HepG2 (cell line): ENCODE measurements around the gene ACBD6. TPM values are rescaled to one million over a fixed set of nuclear protein-coding genes. Genes with fewer than 3 reads are reported as not detected.
A peak's percentile ranks its signal among the peaks of the same experiment; 100 is the strongest.

Source experiments
- ATAC-seq: fragments of 200-7000 bp; cut with Tn5 transposase; 3 replicates; pipeline ENCODE4 v1.9.1; 2020; ENCODE audit warnings: mild to moderate bottlenecking, moderate library complexity
- BruUV-seq: library from RNA; stranded (reverse); fragments of 400-500 nt; replicated peaks from 2 replicates; lab custom pipeline; 2021; lab: Mats Ljungman, UMichigan
- CTCF ChIA-PET: fragments of 300-600 bp; formaldehyde crosslinking; extraction: SDS; loops from one replicate; lab custom pipeline; 2021; ENCODE audit warnings: low total read pairs, inconsistent platforms, low intra/inter-chr PET ratio; lab: Yijun Ruan, JAX
- POLR2A ChIA-PET: fragments of 350-600 bp; sonication (Branson Sonifier 250); formaldehyde crosslinking; loops from one replicate; lab custom pipeline; 2020; ENCODE audit warnings: antibody characterized with exemption, inconsistent platforms; lab: Yijun Ruan, JAX
- DNase-seq: peaks from one replicate; pipeline ENCODE4 v3.0.0-alpha.2; 2015; ENCODE audit warnings: low spot score
- FAIRE-seq: peaks from 3 replicates; lab custom pipeline; 2011; peaks lifted over from hg19 to GRCh38; lab: Jason Lieb, UNC
- H2AFZ ChIP-seq: one replicate; pipeline ENCODE4 v1.6.1; 2011; ENCODE audit warnings: low read length, inconsistent platforms
- H3K27ac ChIP-seq: fragments of 300-600 bp; 3 replicates; pipeline ENCODE4 v1.8.0; 2011; ENCODE audit warnings: mixed run types, mild to moderate bottlenecking, mixed read lengths, low read length, inconsistent platforms; ENCODE audit not compliant: insufficient read depth; ENCODE audit errors: extremely low read length
- H3K27me3 ChIP-seq, 2 experiments: fragments of 200-600 bp in 1 of 2; 2 replicates in 1 of 2; 3 replicates in 1 of 2; pipeline versions ENCODE4 v1.6.0 to v1.8.0; 2011; ENCODE audit warnings: low read length in 2 of 2, mild to moderate bottlenecking in 2 of 2, moderate library complexity in 2 of 2, inconsistent platforms in 1 of 2; ENCODE audit not compliant: insufficient read depth in 2 of 2, control insufficient read depth in 1 of 2
- H3K36me3 ChIP-seq, 2 experiments: fragments of 200-600 bp in 1 of 2; replicated peaks in 1 of 2; 2 replicates in 1 of 2; 3 replicates in 1 of 2; pipeline versions ENCODE4 v1.5.1 to v1.8.0; 2011; ENCODE audit warnings: low read length in 2 of 2, inconsistent platforms in 1 of 2; ENCODE audit not compliant: insufficient read depth in 2 of 2, control insufficient read depth in 1 of 2
- H3K4me1 ChIP-seq: 2 replicates; pipeline ENCODE4 v1.5.1; 2012; ENCODE audit warnings: low read length, inconsistent platforms; ENCODE audit not compliant: insufficient read depth
- H3K4me2 ChIP-seq: 2 replicates; pipeline ENCODE4 v1.6.0; 2011; ENCODE audit warnings: low read depth, low read length, inconsistent platforms
- H3K4me3 ChIP-seq, 3 experiments: fragments of 200-600 bp in 1 of 3; sonication (generic), shearing (Covaris generic) in 1 of 3; replicated peaks in 1 of 3; 2 replicates each; pipeline ENCODE4 v1.5.1; 2011 to 2016; ENCODE audit warnings: low read length in 3 of 3, inconsistent platforms in 2 of 3, low read depth in 2 of 3, mild to moderate bottlenecking in 2 of 3, control low read depth in 1 of 3, mixed read lengths in 1 of 3; ENCODE audit not compliant: insufficient read depth in 1 of 3
- H3K79me2 ChIP-seq: one replicate; pipeline ENCODE4 v1.6.1; 2011; ENCODE audit warnings: low read length, inconsistent platforms; ENCODE audit not compliant: insufficient read depth
- H3K9ac ChIP-seq: 2 replicates; pipeline ENCODE4 v1.6.0; 2011; ENCODE audit warnings: mild to moderate bottlenecking, low read depth, low read length, inconsistent platforms; ENCODE audit not compliant: insufficient read depth
- H3K9me3 ChIP-seq: 2 replicates; pipeline ENCODE4 v1.5.1; 2012; ENCODE audit warnings: mild to moderate bottlenecking, low read length
- H4K20me1 ChIP-seq: 2 replicates; pipeline ENCODE4 v1.6.0; 2011; ENCODE audit warnings: inconsistent platforms, mild to moderate bottlenecking, low read length, moderate library complexity; ENCODE audit not compliant: insufficient read depth
- AGO2 ChIP-seq: fragments of 200-400 bp; formaldehyde crosslinking; optimal IDR thresholded peaks from 2 replicates; pipeline ENCODE3; 2017; ENCODE audit warnings: mild to moderate bottlenecking, low read depth, low read length, moderate library complexity
- ASH2L ChIP-seq: fragments of 300-600, 200-600 bp; sonication (generic); IDR thresholded peaks from 2 replicates; pipeline ENCODE4 v1.7.0; 2017; ENCODE audit warnings: low read depth, mild to moderate bottlenecking, moderate library complexity, mixed read lengths, low read length; ENCODE audit not compliant: insufficient read length
- HNRNPUL1 ChIP-seq: fragments of 200-400 bp; formaldehyde crosslinking; IDR thresholded peaks from 2 replicates; pipeline ENCODE4 v1.6.1; 2017; ENCODE audit warnings: low read depth, mild to moderate bottlenecking, low read length, moderate library complexity
- KDM3A ChIP-seq: IDR thresholded peaks from 2 replicates; pipeline ENCODE4 v1.6.1; 2018; ENCODE audit warnings: low read depth, missing compliant biosample characterization
- MAFF ChIP-seq: IDR thresholded peaks from 2 replicates; pipeline ENCODE4 v1.6.1; 2011; ENCODE audit warnings: low read depth, low read length, improper control_type of control experiment
- MAFK ChIP-seq, 2 experiments: IDR thresholded peaks in 1 of 2; conservative IDR thresholded peaks in 1 of 2; 2 replicates each; pipeline ENCODE4 v1.6.1; 2011; ENCODE audit warnings: improper control_type of control experiment in 2 of 2, low read length in 2 of 2
- MEF2D ChIP-seq: sonication (generic); formaldehyde crosslinking; IDR thresholded peaks from 2 replicates; pipeline ENCODE4 v1.5.1; 2020; ENCODE audit warnings: mild to moderate bottlenecking, missing genetic modification reagents
- MNT ChIP-seq: fragments of 450-650 bp; IDR thresholded peaks from 2 replicates; pipeline ENCODE4 v1.6.1; 2016
- ONECUT2 ChIP-seq: sonication (generic); formaldehyde crosslinking; IDR thresholded peaks from 2 replicates; pipeline ENCODE4 v1.4.0; 2020; ENCODE audit warnings: missing genetic modification reagents
- RFXANK ChIP-seq: IDR thresholded peaks from 2 replicates; pipeline ENCODE4 v1.6.1; 2016
- SALL1 ChIP-seq: sonication (generic); formaldehyde crosslinking; IDR thresholded peaks from 2 replicates; pipeline ENCODE4 v1.8.0; 2022; ENCODE audit warnings: mild to moderate bottlenecking, missing genetic modification reagents
- ZBTB33 ChIP-seq: sonication (generic); formaldehyde crosslinking; IDR thresholded peaks from 2 replicates; pipeline ENCODE4 v1.4.0; 2020; ENCODE audit warnings: missing genetic modification reagents
- ZNF484 ChIP-seq: sonication (generic); formaldehyde crosslinking; IDR thresholded peaks from 2 replicates; pipeline ENCODE4 v1.5.1; 2020; ENCODE audit warnings: mild to moderate bottlenecking, low read depth, missing genetic modification reagents, borderline replicate concordance
- ZNF644 ChIP-seq: IDR thresholded peaks from 2 replicates; pipeline ENCODE4 v1.6.1; 2016; ENCODE audit warnings: low read depth
- ZNF678 ChIP-seq: sonication (generic); formaldehyde crosslinking; IDR thresholded peaks from 2 replicates; pipeline ENCODE4 v1.4.0; 2020; ENCODE audit warnings: mild to moderate bottlenecking, missing genetic modification reagents
- WGBS: methylation state at CpG from one replicate; pipeline ENCODE4 v1.1.6; 2017; ENCODE audit warnings: low lambda C conversion rate; 5-methylcytosine and 5-hydroxymethylcytosine counted together
- in situ Hi-C: cut with HindIII; loops from 2 replicates; pipeline ENCODE4 v1.10.0; 2017; ENCODE audit warnings: low pct_unique_long_range_greater_than_20kb; ENCODE audit not compliant: extremely low pct_ligation_motif_present
- intact Hi-C: fragments of 100-400 bp; cut with micrococcal nuclease; formaldehyde crosslinking; loops from one replicate; pipeline ENCODE4 v1.10.0; 2022; ENCODE audit not compliant: unreplicated experiment
- polyA plus RNA-seq, 8 experiments: library from polyadenylated mRNA; depleted of rRNA in 3 of 8; stranded (reverse) in 7 of 8; unstranded in 1 of 8; fragments of >200 nt; fragmentation: Illumina TruSeq in 4 of 8; extraction: Trizol in 4 of 8; gene quantifications; 2 replicates each; pipeline versions ENCODE4 v1.2.1 to v1.2.3, GENCODE V29; 2011 to 2016; ENCODE audit warnings: low read depth in 4 of 8, missing spikeins in 1 of 8, mixed read lengths in 1 of 8; ENCODE audit not compliant: insufficient read depth in 1 of 8
- total RNA-seq, 5 experiments: library from RNA; depleted of rRNA; stranded (reverse); fragments of >200 nt; fragmentation: Illumina TruSeq; extraction: Trizol; gene quantifications; 2 replicates each; pipeline ENCODE4 v1.2.3, GENCODE V29; 2016; ENCODE audit warnings: low read depth in 1 of 5

ACBD6 gene
- total and polyA plus RNA-seq, 2 of the 13 experiments (the other 11 are each of a cell fraction or from before 2014, with no cell fraction given): 33.5 to 47.2 TPM

- H3K9me3 ChIP-seq: no peaks in the 10 kb centered on the region
- CTCF ChIA-PET: no interaction called here
- POLR2A ChIA-PET: no interaction called here
- peaks cover 34% of the 10 kb centered on the region for H3K4me1 ChIP-seq
- intact Hi-C loops: no loop called here
- DNase-seq: no peak
- H3K4me3 ChIP-seq: no peak overlapping the region
- H4K20me1 ChIP-seq: no peaks in the 10 kb centered on the region; the same call in 1 of the 2 replicates
- no peak overlapping the region for H3K9ac ChIP-seq
- ATAC-seq: no peak
- no peak for FAIRE-seq
- no peak overlapping the region for H2AFZ ChIP-seq
- TF ChIP-seq MAFF (peak; percentile 49; the same call in 1 of the 2 replicates), MAFK (conservative IDR thresholded peaks at IDR 0.05 in 1 of 2, IDR thresholded peaks at IDR 0.05 in 1 of 2; ENCODE audit: low read length in 2 of 2) (peak; percentile 71 to 73), HNRNPUL1 (no peak)
- no peaks in the 10 kb centered on the region for H3K27me3 ChIP-seq
- H3K36me3 ChIP-seq: peaks cover 0 to 14% of the 10 kb centered on the region in 2 experiments; a peak in 2 of 5 replicates
- in situ Hi-C loops: no loop called here
- no peak overlapping the region for H3K4me2 ChIP-seq
- no peak overlapping the region for H3K27ac ChIP-seq
- no TSS peak for BruUV-seq
- 94% methylated on average over 4 of the region's 4 CpGs for WGBS
- no peaks in the 10 kb centered on the region for H3K79me2 ChIP-seq
These were observed 230.0 kb downstream of the ACBD6 start for GRCh38 chr1:180272395-180272794.

- no peak for TF ChIP-seq ONECUT2 (CRISPR knock-in tag)
- TF ChIP-seq RFXANK (CRISPR knock-in tag): no peak
- no peak for TF ChIP-seq ASH2L
- no peak for TF ChIP-seq ZNF484 (CRISPR knock-in tag)
- TF ChIP-seq MNT: no peak
- TF ChIP-seq ZBTB33 (CRISPR knock-in tag): no peak
- TF ChIP-seq ZNF678 (CRISPR knock-in tag): no peak
- peak; percentile 38 for TF ChIP-seq AGO2
- TF ChIP-seq ZNF644: no peak
- TF ChIP-seq KDM3A (CRISPR knock-in tag): no peak
- 0 out of 2 replicates have a peak, but pooled peaks have one; percentile 4 for TF ChIP-seq SALL1 (CRISPR knock-in tag)
- TF ChIP-seq MEF2D: no peak
- intact Hi-C loops (no loop called here), in situ Hi-C loops (no loop called here)
- H2AFZ ChIP-seq: no peak overlapping the region
- H3K4me3 ChIP-seq: no peak overlapping the region
- H4K20me1 ChIP-seq: no peaks in the 10 kb centered on the region; the same call in 1 of the 2 replicates
- ChIA-PET POLR2A (no interaction called here), CTCF (no interaction called here)
- H3K36me3 ChIP-seq: peaks cover 0 to 14% of the 10 kb centered on the region in 2 experiments; a peak in 2 of 5 replicates
- H3K4me1 ChIP-seq: peaks cover 36% of the 10 kb centered on the region
- FAIRE-seq: no peak
- H3K4me2 ChIP-seq: peak overlapping the region; percentile 52
- H3K9me3 ChIP-seq: no peaks in the 10 kb centered on the region
- no peak for DNase-seq
- no peak overlapping the region for H3K9ac ChIP-seq
- no TSS peak for BruUV-seq
- H3K27ac ChIP-seq: no peak overlapping the region
- ATAC-seq: no peak
- 88% methylated on average over 18 of the region's 23 CpGs for WGBS
- H3K27me3 ChIP-seq: no peaks in the 10 kb centered on the region
- no peaks in the 10 kb centered on the region for H3K79me2 ChIP-seq
These were observed 230.8 kb downstream of the ACBD6 start for GRCh38 chr1:180271272-180272255.
